ENCODE results near the gene SCMH1. TPM values are rescaled to one million over a fixed set of nuclear protein-coding genes. Genes with fewer than 3 reads are reported as not detected.

SCMH1 gene
- total RNA-seq, 1 donor from 2014 or later, result 21.2 TPM

- intact Hi-C loops (cut with micrococcal nuclease), result no loop called here
Observed at GRCh38 chr1:41032147-41032546, 210.0 kb downstream of the SCMH1 start.

- intact Hi-C loops (cut with micrococcal nuclease), result no loop called here
Observed at GRCh38 chr1:41030872-41031616, 211.1 kb downstream of the SCMH1 start.

GRCh38 chr1:41028034-41028642 lies 214.0 kb downstream of the SCMH1 start:
- intact Hi-C loops (cut with micrococcal nuclease), result no loop called here

GRCh38 chr1:41025979-41026819 lies 215.9 kb downstream of the SCMH1 start:
- intact Hi-C loops (cut with micrococcal nuclease), result no loop called here

- intact Hi-C loops (cut with micrococcal nuclease), result no loop called here
Observed at GRCh38 chr1:41024953-41025352, 217.2 kb downstream of the SCMH1 start.

- intact Hi-C loops (cut with micrococcal nuclease), result no loop called here
Observed at GRCh38 chr1:41023279-41023990, 218.7 kb downstream of the SCMH1 start.

GRCh38 chr1:41022424-41022823 lies 219.7 kb downstream of the SCMH1 start:
- intact Hi-C loops (cut with micrococcal nuclease), result no loop called here

GRCh38 chr1:41021526-41022308 lies 220.4 kb downstream of the SCMH1 start, which contains the start of gene SLFNL1:
SLFNL1 (minus strand) TSS chr1:41021725; CDS start chr1:41020660, 1,065 bp downstream.
- intact Hi-C loops (cut with micrococcal nuclease), result no loop called here

- intact Hi-C loops (cut with micrococcal nuclease), result no loop called here
Observed at GRCh38 chr1:41020654-41021053, 221.5 kb downstream of the SCMH1 start.

- intact Hi-C loops (cut with micrococcal nuclease), result no loop called here
Observed at GRCh38 chr1:41020109-41020576, 222.0 kb downstream of the SCMH1 start.

GRCh38 chr1:41019353-41019745 lies 222.8 kb downstream of the SCMH1 start:
- intact Hi-C loops (cut with micrococcal nuclease), result no loop called here

GRCh38 chr1:41018018-41018410 lies 224.1 kb downstream of the SCMH1 start:
- intact Hi-C loops (cut with micrococcal nuclease), result no loop called here

- intact Hi-C loops (cut with micrococcal nuclease), result no loop called here
Observed at GRCh38 chr1:41017141-41018017, 224.7 kb downstream of the SCMH1 start.

- intact Hi-C loops (cut with micrococcal nuclease), result no loop called here
Observed at GRCh38 chr1:41015897-41016470, 226.1 kb downstream of the SCMH1 start.

GRCh38 chr1:41015281-41015896 lies 226.7 kb downstream of the SCMH1 start:
- intact Hi-C loops (cut with micrococcal nuclease), result no loop called here

GRCh38 chr1:41014871-41015270 lies 227.2 kb downstream of the SCMH1 start:
- intact Hi-C loops (cut with micrococcal nuclease), result no loop called here

GRCh38 chr1:41013796-41014195 lies 228.3 kb downstream of the SCMH1 start:
- intact Hi-C loops (cut with micrococcal nuclease), result no loop called here

- intact Hi-C loops (cut with micrococcal nuclease), result no loop called here
Observed at GRCh38 chr1:41013024-41013423, 229.1 kb downstream of the SCMH1 start.

GRCh38 chr1:41010345-41010744 lies 231.8 kb downstream of the SCMH1 start:
- intact Hi-C loops (cut with micrococcal nuclease), result no loop called here
